GM12865 (cell line): ENCODE data around the gene APOL3.

Experiments used
- DNase-seq: peaks from one replicate; pipeline ENCODE4 v3.0.0; 2010; ENCODE audit warnings: low read depth
- H3K4me3 ChIP-seq: 2 replicates; pipeline ENCODE4 v1.5.1; 2011; ENCODE audit warnings: mild to moderate bottlenecking, low read depth, low read length, control low read depth
- CTCF ChIP-seq: IDR thresholded peaks from 2 replicates; pipeline ENCODE4 v1.5.1; 2011; ENCODE audit warnings: low read length, control low read depth, low read depth, inconsistent platforms; ENCODE audit not compliant: insufficient read depth; ENCODE audit errors: missing control alignments

APOL3 gene

GRCh38 chr22:36110306-36110881 is 50.2 kb downstream of the APOL3 start:
- TF ChIP-seq CTCF = no peak
- DNase-seq = no peak
- H3K4me3 ChIP-seq = no peak overlapping the region

GRCh38 chr22:36107436-36107835 is 53.1 kb downstream of the APOL3 start:
- DNase-seq = no peak
- no peak overlapping the region for H3K4me3 ChIP-seq
- no peak for TF ChIP-seq CTCF

GRCh38 chr22:36106910-36107309 is 53.6 kb downstream of the APOL3 start:
- H3K4me3 ChIP-seq = no peak overlapping the region
- no peak for DNase-seq
- no peak for TF ChIP-seq CTCF

GRCh38 chr22:36104988-36105387 is 55.6 kb downstream of the APOL3 start:
- DNase-seq = no peak
- TF ChIP-seq CTCF = no peak
- no peak overlapping the region for H3K4me3 ChIP-seq

GRCh38 chr22:36104435-36104834 is 56.1 kb downstream of the APOL3 start:
- H3K4me3 ChIP-seq = no peak overlapping the region
- no peak for DNase-seq
- TF ChIP-seq CTCF = no peak

- no peak overlapping the region for H3K4me3 ChIP-seq
- no peak for TF ChIP-seq CTCF
- no peak for DNase-seq
Measured at GRCh38 chr22:36103891-36104290, 56.7 kb downstream of the APOL3 start.

- no peak for TF ChIP-seq CTCF
- H3K4me3 ChIP-seq = no peak overlapping the region
- peak; percentile 56 for DNase-seq
Measured at GRCh38 chr22:36102995-36103394, 57.6 kb downstream of the APOL3 start.
